Stimulated activated CD4-positive, alpha-beta T cell treated with anti-CD3 and anti-CD28 coated beads, Interleukin-4, amount 100 ng/mL, for 4 hours (primary cell): ENCODE data around the gene SYT17.
"Not testable (repeated sequence)": the region's sequence is repeated elsewhere in the genome, so short reads cannot be mapped to it uniquely, and the experiment has no call there.

ENCODE experiments used
- DNase-seq, 2 experiments: peaks; one replicate each; pipeline ENCODE4 v3.0.0-alpha.2; 2020

SYT17 gene

DNA sequence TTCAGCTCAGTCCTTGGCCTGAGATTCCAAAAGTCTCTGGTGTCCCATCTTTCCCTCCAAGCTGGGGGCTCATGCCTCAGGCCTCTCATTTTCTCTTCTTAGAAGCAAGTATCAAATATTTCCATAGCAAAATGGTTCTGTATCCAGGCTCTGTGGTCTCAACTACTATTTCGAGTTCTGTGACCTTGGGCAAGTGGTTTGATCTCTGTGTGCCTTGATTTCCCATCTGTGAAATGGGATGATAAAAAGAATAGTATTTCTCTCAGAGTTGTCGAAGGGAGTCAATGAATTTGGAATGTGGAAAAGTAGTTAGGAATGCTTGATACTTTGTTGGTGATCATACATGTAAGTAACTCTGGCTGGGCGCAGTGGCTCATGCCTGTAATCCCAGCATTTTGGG is 6.4 kb downstream of the SYT17 start:
- no peak for DNase-seq

DNA sequence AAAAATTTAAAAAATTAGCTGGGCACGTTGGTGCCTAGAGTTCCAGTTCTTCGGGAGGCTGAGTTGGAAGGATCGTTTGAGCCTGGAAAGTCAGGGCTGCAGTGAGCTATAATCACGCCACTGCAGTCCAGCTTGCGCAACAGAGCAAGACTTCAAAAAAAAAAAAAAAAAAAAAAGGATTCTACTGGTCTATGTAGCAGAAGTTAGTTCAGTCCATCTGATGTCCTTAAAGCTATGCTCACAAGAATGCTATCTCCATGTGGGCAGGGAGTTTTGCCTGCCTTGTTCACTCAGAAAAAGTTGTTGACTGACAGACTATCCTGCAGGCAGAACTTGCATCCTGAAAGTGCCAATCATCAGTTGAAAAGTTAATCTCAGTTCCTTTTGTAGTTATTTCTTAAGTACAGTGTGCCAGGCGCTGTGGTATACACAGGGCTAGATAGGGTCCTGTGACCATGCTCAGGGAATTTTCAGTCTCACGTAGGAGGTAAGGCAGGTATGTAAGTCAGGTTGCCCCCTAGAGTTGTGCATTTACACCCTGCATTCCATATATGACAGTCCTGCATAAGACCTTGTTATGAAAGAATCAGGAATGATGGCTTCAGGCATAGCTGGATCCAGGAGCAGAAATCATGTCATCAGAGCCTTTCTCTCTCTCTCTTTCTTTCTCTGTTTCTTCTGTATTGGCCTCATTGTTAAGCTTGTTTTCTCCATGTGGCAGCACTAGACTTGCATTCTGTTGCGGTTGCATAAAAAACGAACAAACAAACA is 7.6 kb downstream of the SYT17 start:
- no peak for DNase-seq

DNA sequence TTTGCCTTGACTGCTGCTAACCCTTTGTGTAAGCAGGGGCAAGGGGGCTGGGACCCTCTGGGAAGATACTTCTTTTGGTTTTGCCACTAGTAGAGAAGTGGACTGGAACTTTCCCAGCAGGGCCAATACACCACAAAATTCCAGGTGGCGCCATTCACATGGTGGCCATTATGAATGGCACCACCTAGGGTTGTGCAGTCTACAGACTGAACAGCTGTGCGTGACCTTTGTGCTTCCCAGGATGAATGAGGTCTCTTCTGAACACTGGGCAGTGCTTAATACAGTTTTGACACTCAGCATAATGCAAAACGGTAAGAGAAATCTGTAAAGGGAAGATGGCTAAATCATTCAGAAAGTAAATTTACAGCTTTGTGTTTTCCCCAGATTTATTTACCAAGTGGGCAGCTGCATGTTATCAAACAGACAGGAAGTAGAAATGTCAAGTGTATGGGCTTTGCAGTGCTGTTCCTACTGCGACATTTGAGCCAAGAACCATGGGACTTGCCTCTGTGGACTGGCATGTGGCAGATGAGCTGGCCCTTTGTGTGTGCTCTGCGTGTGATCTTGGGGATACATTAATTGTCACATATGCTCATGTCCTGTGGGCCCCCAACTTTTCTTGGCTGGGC is 9.2 kb downstream of the SYT17 start:
- no peak for DNase-seq

DNA sequence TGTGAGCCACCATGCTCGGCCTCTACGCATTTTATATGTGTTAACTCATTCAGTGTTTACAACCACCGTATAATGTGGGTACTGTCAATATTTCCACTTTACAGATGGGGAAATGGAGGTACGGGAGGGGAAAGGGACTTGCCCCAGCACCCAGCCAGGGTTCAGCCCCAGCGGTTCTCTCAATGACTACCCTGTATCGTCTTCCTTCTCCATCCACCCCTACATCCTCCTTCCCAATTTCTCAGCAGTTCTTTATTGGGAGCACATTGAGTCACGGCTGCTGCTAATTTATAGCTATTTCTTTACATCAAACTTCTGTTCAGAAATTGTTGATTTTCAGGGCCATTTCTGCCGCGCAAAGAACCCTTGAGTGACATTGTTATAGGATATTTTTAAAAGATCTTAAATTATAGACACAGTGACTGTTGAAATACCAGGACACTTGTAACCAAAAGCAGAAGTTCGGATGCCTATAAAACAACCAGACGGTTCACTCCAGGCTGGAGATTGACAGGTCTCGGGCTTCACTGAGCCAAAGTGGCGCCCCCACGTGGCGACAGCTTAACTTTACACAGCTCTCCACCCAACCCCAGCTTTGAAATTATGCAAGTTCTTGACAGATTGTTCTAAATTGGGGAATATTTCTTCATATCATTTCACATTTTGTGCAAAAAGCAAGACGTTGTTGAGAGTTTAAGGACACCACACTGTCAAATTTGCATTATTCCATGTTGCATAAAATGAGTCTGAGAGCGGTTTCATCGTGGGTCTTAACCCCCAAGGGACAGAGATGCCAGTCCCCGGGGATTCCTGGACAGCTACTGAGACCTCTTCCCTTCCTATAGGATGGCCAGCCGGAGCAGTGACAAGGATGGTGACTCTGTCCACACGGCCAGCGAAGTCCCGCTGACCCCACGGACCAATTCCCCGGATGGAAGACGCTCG is 11.8 kb downstream of the SYT17 start:
- DNase-seq = peak in 1 of 2 experiments; percentile 23

DNA sequence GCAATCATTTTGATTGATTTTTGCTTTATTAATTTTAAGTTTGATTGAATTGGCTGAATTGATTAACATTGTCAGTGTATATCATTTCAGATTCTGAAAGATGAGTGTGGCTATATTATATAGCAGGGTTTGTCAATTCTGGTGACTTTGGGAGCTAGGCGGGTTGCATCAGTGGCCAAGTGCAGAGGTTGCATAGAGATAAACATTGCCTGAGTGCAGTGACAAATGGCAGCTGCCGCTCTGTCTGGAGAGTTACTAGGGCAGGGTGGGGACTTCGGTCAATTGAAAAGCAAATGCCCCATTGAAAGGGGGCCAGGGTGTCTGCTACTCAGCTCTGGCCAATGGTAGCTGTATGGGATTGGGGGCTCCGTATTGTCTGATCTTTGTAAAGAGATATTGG is 12.7 kb downstream of the SYT17 start:
- no peak for DNase-seq

DNA sequence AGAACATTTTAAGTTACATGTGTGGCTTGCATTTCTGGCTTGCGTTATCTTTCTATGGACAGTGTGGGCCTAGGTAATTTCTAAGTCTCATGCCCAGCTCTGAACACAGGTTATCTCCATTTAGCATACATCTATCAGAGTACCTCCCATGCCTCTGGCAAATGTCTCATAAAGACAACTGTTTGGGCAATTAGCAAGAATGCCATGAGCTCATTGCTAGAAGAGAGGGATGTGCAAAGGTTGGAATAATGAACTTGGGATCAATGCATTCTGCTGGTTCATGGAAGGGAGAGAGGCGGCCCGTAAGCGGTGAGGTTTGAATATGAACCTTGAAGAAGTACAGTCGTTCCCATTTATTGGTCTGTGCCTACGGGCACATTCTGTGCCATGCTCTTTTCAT is 14.4 kb downstream of the SYT17 start:
- no peak for DNase-seq

DNA sequence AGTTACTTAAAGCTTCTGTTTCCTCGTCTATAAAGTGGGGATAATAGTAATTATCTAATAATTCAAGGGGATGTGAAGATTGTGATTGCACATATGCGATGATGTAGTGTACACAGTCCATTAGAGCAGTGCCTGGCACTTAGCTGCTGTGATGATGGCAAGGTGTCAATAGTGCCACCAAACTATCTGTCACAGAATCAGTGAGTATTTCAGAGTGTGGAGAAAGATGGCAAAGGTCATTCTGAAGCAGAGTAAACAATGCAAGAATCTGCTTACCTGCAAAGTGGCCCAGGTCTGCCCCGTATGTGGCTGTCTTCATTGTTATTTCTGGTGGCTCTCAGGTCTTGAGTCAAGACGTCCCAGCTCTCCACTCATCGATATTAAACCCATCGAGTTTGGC is 15.1 kb downstream of the SYT17 start:
- no peak for DNase-seq

DNA sequence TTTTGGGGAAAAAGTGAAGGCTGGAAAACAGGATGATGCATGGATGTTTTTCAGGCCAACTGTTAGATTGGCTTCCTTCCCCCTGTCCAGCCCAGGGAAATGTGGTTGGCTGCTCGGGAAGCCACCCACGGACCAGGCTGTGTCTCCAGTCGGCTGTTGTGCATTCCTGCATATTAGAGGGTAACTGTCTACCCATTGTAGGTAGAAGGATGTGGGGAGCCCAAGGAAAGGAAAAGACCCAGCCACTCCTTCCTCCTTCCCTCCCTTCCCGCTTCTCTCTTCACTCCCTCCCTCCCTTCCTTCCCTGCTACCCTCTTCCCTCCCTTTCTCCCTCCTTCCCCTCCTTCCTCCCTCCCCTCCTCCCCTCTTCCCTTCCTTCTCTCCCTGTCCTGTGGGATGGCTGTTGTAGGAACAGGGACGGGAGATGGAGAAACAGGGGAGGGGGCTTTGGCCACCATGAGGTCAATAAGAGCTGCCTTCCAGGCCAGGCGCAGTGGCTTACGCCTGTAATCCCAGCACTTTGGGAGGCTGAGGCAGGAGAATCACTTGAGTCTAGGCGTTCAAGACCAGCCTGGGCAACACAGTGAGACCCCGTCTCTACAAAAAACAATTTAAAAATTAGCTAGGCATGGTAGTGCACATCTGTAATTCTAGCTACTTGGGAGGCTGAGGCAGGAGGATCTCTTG is 16.9 kb downstream of the SYT17 start:
- no peak for DNase-seq

DNA sequence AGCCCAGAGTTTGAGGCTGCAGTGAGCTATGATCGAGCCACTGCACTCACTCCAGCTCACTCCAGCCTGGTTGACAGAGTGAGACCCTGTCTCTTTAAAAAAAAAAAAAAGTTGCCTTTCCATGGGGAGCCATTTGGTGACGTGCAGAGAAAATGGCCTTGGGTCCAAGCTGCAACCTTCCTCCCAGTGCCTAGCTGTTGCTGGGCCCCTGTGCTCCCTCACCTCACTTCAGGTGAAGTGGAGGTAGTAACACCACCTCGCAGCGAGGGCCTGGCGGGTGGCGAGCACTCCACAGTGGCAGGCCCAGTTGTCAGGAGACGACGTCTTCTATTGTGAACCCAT is 17.4 kb downstream of the SYT17 start:
- no peak for DNase-seq

DNA sequence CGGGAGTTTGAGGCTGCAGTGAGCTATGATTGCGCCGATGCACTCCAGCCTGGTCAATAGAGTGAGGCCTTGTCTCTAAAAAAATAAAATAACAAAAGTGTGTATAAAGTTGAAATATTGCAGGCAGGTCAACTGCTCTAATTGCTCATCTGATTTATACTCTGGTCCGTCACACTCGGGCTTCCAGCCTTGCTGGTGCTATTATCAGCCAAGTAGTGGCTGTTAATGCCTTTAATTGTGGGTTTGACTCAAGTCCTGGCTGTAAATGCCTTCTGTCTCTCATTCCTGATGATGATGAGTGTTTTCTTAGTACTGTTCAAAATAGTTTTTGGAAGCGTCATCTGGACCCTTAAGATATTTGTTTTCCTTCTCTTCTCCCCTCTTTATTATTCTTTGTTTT is 18.4 kb downstream of the SYT17 start:
- DNase-seq = no peak

DNA sequence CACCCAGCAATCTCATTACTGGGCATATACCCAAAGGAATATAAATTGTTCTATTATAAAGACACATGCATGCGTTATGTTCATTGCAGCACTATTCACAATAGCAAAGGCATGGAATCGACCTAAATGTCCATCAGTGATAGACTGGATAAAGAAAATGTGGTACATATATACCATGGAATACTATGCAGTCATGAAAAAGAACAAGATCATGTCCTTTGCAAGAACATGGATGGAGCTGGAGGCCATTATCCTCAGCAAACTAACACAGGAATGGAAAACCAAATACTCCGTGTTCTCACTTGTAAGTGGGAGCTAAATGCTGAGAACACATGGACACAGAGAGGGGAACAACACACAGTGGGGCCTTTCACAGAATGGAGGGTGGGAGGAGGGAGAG is 19.9 kb downstream of the SYT17 start:
- not testable (repeated sequence) for DNase-seq

DNA sequence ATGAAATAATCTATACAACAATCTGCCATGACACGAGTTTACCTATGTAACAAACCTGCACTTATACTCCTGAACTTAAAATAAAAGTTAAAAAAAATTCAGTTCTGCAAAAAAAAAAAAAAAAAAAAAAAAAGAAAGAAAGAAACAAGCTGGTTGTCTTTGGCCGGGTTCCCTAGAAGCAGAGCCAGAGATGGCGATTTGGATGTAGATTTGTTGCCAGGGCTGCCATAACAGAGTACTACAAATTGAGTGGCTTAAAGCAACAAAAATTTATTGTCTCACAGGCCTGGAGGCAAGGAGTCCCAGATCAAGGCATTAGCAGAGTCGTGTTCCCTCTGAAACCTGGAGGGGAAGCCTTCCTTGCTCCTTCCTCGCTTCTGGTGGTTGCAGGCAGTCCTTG is 20.4 kb downstream of the SYT17 start:
- no peak for DNase-seq

DNA sequence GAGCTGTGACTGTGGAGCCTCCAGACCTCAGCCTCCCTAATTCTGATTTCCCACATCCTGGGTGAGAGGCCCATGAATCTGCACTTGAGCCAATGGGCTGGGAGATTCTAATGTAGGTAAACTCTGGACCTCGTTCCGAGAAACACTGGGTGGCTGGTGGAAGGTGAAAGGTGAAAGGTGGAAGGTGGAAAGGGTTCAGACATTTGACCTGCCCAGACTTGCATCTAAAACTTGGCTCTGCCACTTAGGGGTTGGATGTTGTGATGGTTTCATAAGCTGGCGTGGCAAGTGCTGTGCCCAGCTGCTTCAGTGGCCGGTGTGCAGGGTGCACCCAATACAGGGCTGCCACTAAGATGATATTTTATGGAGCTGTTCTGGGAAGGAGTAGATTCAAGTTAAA is 24.8 kb downstream of the SYT17 start:
- DNase-seq = no peak

DNA sequence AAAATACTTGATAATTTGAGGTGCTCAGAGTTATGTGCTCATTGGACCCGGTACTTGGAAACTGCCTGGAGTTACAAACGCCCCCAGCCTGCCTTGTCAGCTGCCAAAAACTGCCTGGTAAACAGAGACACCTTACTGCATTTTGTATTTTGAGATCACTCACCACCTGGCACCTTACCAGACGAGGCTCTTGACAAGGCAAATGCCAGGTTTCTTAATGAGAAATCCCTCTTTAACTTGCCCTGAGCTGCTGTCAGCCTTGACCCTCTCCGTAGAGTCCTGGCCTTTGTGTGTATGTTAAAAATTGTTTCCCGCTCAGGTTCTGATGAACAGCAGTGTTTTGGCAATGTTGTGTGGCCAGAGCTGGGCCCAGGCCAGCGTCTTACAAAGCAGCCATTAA is 28.8 kb downstream of the SYT17 start:
- no peak for DNase-seq

DNA sequence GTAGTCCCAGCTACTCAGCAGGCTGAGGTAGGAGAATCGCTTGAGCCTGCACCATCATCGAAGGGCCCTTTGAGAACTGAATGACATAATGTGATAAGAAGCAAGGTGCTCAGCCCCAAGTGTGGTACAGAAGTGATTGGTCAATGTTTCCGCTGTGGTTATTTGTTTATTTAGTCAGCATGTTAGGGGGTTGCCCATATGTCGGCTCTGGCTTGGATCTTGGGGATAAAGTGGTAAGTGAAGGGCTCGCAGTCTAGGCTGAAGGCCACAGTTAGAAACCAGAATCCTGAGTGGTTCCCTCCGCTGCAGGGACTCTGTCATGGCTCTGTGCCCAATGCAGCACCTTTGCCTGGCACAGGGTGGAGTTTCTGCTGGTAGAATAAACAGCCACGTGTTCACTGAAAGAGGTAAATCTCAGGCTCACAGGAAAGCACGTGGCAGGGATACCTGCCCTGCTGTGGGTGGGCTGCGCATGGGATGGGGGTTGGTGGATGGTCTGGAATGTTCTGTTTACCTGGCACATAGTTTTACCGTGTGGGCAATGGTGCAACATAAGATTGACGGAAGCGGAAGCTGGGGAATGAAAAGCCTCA is 35.4 kb downstream of the SYT17 start:
- no peak for DNase-seq

DNA sequence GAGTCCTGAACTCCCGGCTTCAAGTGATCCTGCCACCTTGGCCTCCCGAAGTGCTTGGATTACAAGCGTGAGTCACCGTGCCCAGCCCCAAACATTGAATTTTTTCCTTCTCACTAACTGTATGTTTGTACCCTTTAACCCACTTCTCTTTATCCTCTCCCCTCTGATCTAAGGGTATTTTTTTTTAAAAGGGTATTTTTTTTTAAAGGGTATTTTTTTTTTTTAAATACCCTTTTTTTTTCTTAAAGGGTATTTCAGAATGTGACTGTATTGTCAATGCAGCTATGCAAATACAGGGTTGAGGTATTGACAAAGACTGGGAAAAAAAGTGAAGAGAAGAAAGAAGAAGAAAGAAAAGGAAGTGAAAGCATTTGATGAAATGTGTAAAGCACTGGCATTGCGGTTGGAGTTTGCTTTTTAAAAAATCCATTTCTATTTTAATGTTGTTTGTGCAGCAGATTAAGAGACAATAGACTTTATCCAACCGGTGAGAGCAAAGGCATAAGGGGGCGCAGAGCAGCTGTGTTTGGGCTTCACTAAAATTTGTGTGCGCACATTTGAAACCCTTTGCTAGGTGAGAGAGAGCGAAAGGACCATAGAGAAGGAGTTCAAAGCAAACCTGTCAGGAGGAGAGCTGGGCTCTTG is 42.4 kb downstream of the SYT17 start:
- DNase-seq = no peak

DNA sequence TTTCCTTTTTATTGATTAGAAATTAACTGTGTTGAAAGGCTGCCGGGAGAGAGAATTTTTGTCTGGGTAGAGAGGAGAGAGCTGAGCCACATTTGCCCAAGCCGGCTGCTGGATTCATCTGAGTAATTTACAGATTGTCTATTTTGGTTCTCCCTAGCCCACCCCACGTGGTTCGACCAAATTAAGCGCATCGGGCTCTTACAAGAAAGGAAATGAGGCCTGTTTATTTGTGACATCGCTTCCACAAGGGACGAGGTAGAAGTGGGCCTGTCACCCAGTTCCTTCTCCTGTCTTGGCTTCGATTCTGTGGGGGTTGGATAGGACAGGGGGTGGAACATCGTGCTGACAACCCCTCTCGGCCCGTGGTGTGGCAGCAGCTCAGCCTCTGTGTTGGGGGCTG is 42.9 kb downstream of the SYT17 start:
- no peak for DNase-seq

DNA sequence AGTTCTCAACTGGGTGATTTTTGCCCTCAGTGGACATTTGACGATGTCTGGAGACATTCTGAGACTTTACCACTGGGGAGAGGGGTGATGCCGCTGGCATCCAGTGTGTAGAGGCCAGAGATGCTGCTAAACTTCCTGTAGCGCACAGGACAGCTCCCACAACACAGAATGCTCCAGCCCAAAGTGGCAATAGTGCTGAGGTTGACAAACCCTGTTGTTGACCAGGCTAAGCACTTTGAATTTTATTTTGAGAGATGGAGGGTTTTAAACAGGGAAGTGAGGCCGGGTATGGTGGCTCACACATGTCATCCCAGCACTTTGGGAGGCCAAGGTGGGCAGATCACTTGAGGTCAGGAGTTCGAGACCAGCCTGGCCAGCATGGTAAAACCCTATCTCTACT is 44.0 kb downstream of the SYT17 start:
- no peak for DNase-seq

DNA sequence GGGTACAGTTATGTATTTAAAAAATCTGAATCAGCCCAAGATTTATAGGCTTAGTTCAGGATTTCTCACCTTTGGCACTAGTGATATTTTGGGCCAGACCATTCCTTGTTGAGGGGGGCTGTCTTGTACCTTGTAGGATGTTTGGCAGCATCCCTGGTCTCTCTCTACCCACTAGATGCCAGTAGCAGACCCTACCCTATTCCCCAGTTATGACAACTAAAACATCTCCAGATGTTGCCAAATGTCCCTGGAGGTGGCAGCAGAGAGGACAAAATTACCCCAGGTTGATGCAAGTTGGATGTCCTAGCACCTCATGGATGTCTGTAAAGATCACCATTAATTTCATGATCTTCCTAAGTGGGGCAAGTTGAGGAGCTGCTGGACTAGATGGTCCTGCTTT is 45.8 kb downstream of the SYT17 start:
- no peak for DNase-seq

DNA sequence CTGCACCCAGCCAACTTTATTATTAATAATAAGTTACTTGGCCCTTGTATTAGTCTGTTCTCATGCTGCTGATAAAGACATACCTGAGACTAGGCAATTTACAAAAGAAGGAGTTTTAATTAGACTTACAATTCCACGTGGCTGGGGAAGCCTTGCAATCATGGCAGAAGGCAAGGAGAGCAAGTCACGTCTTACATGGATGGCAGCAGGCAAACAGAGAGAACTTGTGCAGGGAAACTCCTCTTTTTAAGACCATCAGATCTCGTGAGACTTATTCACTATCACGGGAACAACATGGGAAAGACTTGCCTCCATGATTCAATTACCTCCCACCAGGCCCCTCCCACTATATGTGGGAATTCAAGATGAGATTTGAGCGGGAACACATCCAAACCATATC is 47.7 kb downstream of the SYT17 start:
- no peak for DNase-seq

DNA sequence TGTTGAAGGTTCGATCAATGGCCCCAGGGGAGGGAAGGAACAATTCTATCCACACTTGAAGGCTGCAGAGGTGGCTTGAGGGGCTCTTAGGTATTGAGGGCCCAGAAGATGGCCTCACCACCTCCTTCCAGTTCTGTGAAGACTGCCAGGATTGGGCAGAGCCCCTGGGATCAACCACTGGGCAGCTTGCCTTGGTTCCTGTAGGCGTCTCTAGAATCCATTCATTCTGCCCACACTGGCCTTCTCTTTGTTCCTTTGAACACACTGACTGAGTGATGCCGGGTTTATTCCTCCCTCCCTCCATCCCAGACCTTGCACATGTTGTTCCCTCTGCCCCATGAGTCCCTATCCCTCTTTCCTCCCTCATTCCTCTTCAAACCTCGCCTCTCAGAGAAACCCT is 50.5 kb downstream of the SYT17 start:
- DNase-seq = no peak

DNA sequence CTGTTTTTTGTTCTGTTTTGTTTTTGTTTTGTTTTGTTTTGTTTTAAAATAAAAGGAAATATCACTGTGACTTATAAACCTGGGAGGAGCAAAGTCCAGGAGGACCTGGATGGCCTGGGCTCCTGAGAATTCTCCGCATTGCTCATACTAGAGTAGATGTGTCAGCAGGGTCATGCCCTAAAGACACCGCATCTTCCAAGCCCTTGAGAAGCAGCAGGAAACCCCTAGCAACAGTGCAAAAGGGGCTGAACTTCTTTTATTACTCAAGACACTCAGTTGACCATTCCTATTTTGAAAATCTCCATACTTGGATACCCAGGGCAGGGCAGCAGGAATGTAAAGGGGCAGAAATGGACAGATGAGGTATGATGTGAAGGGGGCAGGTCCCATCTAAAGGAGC is 51.8 kb downstream of the SYT17 start:
- no peak for DNase-seq
